HCT116 (cell line): Measurements from ENCODE around the gene MYO1B. TPM values are rescaled to one million over a fixed set of nuclear protein-coding genes. Genes with fewer than 3 reads are reported as not detected.

ENCODE experiments used
- ATAC-seq: fragments of 200-7000 bp; cut with Tn5 transposase; 2 replicates; pipeline ENCODE4 v1.9.1; 2020; ENCODE audit warnings: mild to moderate bottlenecking, moderate library complexity
- BruUV-seq: library from RNA; stranded (reverse); fragments of 400-500 nt; replicated peaks from 2 replicates; lab custom pipeline; 2021; lab: Mats Ljungman, UMichigan
- CTCF ChIA-PET: fragments of 300-600 bp; sonication (Branson Sonifier 250); formaldehyde crosslinking; loops from one replicate; lab custom pipeline; 2021; ENCODE audit warnings: antibody characterized with exemption; lab: Charles Lee
- POLR2A ChIA-PET: fragments of 300-600, 350-600 bp; sonication (Branson Sonifier 250); formaldehyde crosslinking; loops from one replicate; lab custom pipeline; 2021; ENCODE audit warnings: antibody characterized with exemption; lab: Charles Lee
- RAD21 ChIA-PET, 2 experiments: fragments of 300-600 bp; sonication (Branson Sonifier 250); formaldehyde crosslinking; loops; one replicate each; lab custom pipeline; 2023; ENCODE audit warnings: low total read pairs in 2 of 2; ENCODE audit not compliant: uncharacterized antibody in 2 of 2, unreplicated experiment in 2 of 2, low non-redundant PET in 1 of 2; lab: Charles Lee
- DNase-seq: peaks from one replicate; pipeline ENCODE4 v3.0.0-alpha.2; 2010; ENCODE audit warnings: low read depth, low spot score
- H2AFZ ChIP-seq: fragments of 200-600 bp; shearing (Covaris generic), sonication (generic); 2 replicates; pipeline ENCODE4 v1.6.1; 2017; ENCODE audit warnings: low read depth, mixed run types, mixed read lengths, antibody characterized with exemption, low read length; ENCODE audit not compliant: poor library complexity, severe bottlenecking
- H3K27ac ChIP-seq: 2 replicates; pipeline ENCODE4 v1.5.1; 2012; ENCODE audit warnings: low read depth, low read length
- H3K27me3 ChIP-seq: fragments of 200-600 bp; sonication (generic); 2 replicates; pipeline ENCODE4 v1.6.1; 2016; ENCODE audit warnings: mixed run types, low read length, mixed read lengths; ENCODE audit not compliant: insufficient read depth
- H3K36me3 ChIP-seq, 2 experiments: fragments of 200-500 bp in 1 of 2; fragments of 200-600 bp in 1 of 2; sonication (Bioruptor generic) in 1 of 2; sonication (generic) in 1 of 2; 2 replicates each; pipeline versions ENCODE4 v1.5.1 to v1.6.1; 2014 to 2016; ENCODE audit warnings: low read length in 2 of 2, inconsistent platforms in 1 of 2, mixed read lengths in 1 of 2, mixed run types in 1 of 2; ENCODE audit not compliant: insufficient read depth in 2 of 2, control insufficient read depth in 1 of 2
- H3K4me1 ChIP-seq, 2 experiments: fragments of 200-600 bp in 1 of 2; sonication (generic) in 1 of 2; 2 replicates each; pipeline versions ENCODE4 v1.5.1 to v1.6.1; 2012 to 2017; ENCODE audit warnings: low read length in 2 of 2, inconsistent platforms in 1 of 2, mild to moderate bottlenecking in 1 of 2, mixed read lengths in 1 of 2, mixed run types in 1 of 2, moderate library complexity in 1 of 2; ENCODE audit not compliant: insufficient read depth in 2 of 2, control insufficient read depth in 1 of 2
- H3K4me2 ChIP-seq: fragments of 200-600 bp; sonication (generic); 2 replicates; pipeline ENCODE4 v1.6.1; 2017; ENCODE audit warnings: mixed run types, low read length, mixed read lengths
- H3K4me3 ChIP-seq, 2 experiments: fragments of 200-600 bp in 1 of 2; sonication (generic) in 1 of 2; replicated peaks in 1 of 2; 2 replicates each; pipeline ENCODE4 v1.5.1; 2011 to 2016; ENCODE audit warnings: low read length in 2 of 2, control low read depth in 1 of 2, low read depth in 1 of 2, mild to moderate bottlenecking in 1 of 2, mixed read lengths in 1 of 2, mixed run types in 1 of 2
- H3K79me2 ChIP-seq: fragments of 200-600 bp; sonication (generic); 2 replicates; pipeline ENCODE4 v1.6.1; 2017; ENCODE audit warnings: mild to moderate bottlenecking, mixed run types, low read length, moderate library complexity, mixed read lengths; ENCODE audit not compliant: insufficient read depth
- H3K9ac ChIP-seq: fragments of 200-600 bp; sonication (generic); 2 replicates; pipeline ENCODE4 v1.6.1; 2016; ENCODE audit warnings: low read length, mixed read lengths
- H3K9me2 ChIP-seq: fragments of 200-600 bp; sonication (generic), shearing (Covaris generic); 2 replicates; pipeline ENCODE4 v1.6.1; 2017; ENCODE audit warnings: mixed run types, mild to moderate bottlenecking, moderate library complexity; ENCODE audit not compliant: insufficient read depth
- H3K9me3 ChIP-seq, 2 experiments: fragments of 200-500 bp in 1 of 2; fragments of 200-600 bp in 1 of 2; sonication (Bioruptor generic) in 1 of 2; sonication (generic) in 1 of 2; 2 replicates each; pipeline ENCODE4 v1.6.1; 2014 to 2017; ENCODE audit warnings: low read length in 2 of 2, mixed read lengths in 2 of 2, inconsistent platforms in 1 of 2, low read depth in 1 of 2, mild to moderate bottlenecking in 1 of 2, mixed run types in 1 of 2, moderate library complexity in 1 of 2; ENCODE audit not compliant: control insufficient read depth in 1 of 2, insufficient read depth in 1 of 2
- H4K20me1 ChIP-seq: fragments of 200-600 bp; sonication (generic), shearing (Covaris generic); 2 replicates; pipeline ENCODE4 v1.6.1; 2017; ENCODE audit warnings: mixed run types, mild to moderate bottlenecking, moderate library complexity; ENCODE audit not compliant: insufficient read depth
- EGR1 ChIP-seq: IDR thresholded peaks from 2 replicates; pipeline ENCODE4 v1.6.1; 2012; ENCODE audit warnings: low read depth
- JUND ChIP-seq: IDR thresholded peaks from 2 replicates; pipeline ENCODE4 v1.6.1; 2012
- MAX ChIP-seq: IDR thresholded peaks from 2 replicates; pipeline ENCODE4 v1.6.1; 2012
- RAD21 ChIP-seq: IDR thresholded peaks from 2 replicates; pipeline ENCODE4 v1.6.1; 2012; ENCODE audit warnings: low read depth, mild to moderate bottlenecking
- SRF ChIP-seq: IDR thresholded peaks from 2 replicates; pipeline ENCODE4 v1.6.1; 2012; ENCODE audit warnings: low read depth
- TCF7L2 ChIP-seq: IDR thresholded peaks from 2 replicates; pipeline ENCODE4 v1.7.0; 2011; ENCODE audit warnings: borderline replicate concordance, inconsistent platforms; ENCODE audit not compliant: insufficient read depth, insufficient read length; ENCODE audit errors: extremely low read depth
- ZBTB33 ChIP-seq: IDR thresholded peaks from 2 replicates; pipeline ENCODE4 v1.6.1; 2011; ENCODE audit warnings: mild to moderate bottlenecking, low read length, moderate library complexity; ENCODE audit not compliant: insufficient replicate concordance; ENCODE audit errors: extremely low read depth
- ZFX ChIP-seq: fragments of 450-650 bp; IDR thresholded peaks from 2 replicates; pipeline ENCODE4 v1.6.1; 2017
- ZNF274 ChIP-seq: fragments of 200-500 bp; sonication (Bioruptor generic); IDR thresholded peaks from 2 replicates; pipeline ENCODE4 v1.6.1; 2014; ENCODE audit warnings: mild to moderate bottlenecking, low read depth, low read length, inconsistent platforms
- intact Hi-C: fragments of 100-400 bp; cut with micrococcal nuclease; formaldehyde crosslinking; loops from 2 replicates; pipeline ENCODE4 v1.10.0; 2022
- total RNA-seq: library from RNA; stranded (reverse); gene quantifications from one replicate; pipeline ENCODE4 v1.2.1, GENCODE V29; 2021; ENCODE audit not compliant: unreplicated experiment
- TF ChIP-seq, protein P1 (sequence below): IDR thresholded peaks from 2 replicates; pipeline ENCODE4 v1.6.1; 2012; ENCODE audit warnings: low read depth

The MYO1B gene
- total RNA-seq, 1 experiment from 2014 or later = 51.7 TPM

GRCh38 chr2:191289049-191289448 lies 43.8 kb downstream of the MYO1B start (continued):
- TF ChIP-seq TCF7L2 (no peak), MAX (no peak)

DNA sequence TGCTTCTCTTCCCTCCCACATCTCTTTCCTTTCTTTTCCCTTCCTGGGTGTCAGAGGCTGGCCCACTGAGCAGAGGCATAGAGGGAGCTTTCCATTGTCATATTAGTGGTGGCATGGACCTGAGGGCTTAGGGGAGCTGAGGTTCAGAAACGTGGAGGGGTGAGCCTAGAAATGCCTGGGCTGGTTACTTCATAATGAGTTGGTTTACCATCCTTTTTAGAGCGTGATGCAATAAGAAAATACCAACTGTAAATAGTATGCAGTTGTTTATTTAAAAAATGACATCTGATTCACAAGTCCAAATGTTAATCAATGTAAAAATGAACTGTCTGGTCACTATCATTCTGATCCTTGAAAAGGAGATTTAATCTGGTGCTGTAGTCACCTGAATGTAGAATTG lies 46.3 kb downstream of the MYO1B start:
- H3K4me2 ChIP-seq = no peak overlapping the region
- no TSS peak for BruUV-seq
- H3K27ac ChIP-seq = no peak overlapping the region
- no peaks in the 10 kb centered on the region for H3K9me2 ChIP-seq
- no peaks in the 10 kb centered on the region for H3K27me3 ChIP-seq
- H3K36me3 ChIP-seq = no peaks in the 10 kb centered on the region
- no peak overlapping the region for H2AFZ ChIP-seq
- ChIA-PET RAD21 (no interaction called here), POLR2A (no interaction called here)
- TF ChIP-seq EGR1 (no peak), ZBTB33 (no peak), TCF7L2 (no peak)
- TF ChIP-seq, all 23 proteins: peak for 0
- Histone ChIP-seq H4K20me1 (no peaks in the 10 kb centered on the region), H3K79me2 (peaks cover 36% of the 10 kb centered on the region), H3K4me3 (no peak overlapping the region), H3K9ac (no peak overlapping the region), H3K9me3 (no peaks in the 10 kb centered on the region), H3K4me1 (no peaks in the 10 kb centered on the region)
- DNase-seq (no peak), ATAC-seq (no peak)
- CTCF ChIA-PET = no interaction called here
- intact Hi-C loops = no loop called here

GRCh38 chr2:191292869-191293268 lies 47.7 kb downstream of the MYO1B start:
- H3K36me3 ChIP-seq = no peaks in the 10 kb centered on the region; a peak in 1 of 4 replicates
- intact Hi-C loops = no loop called here
- no peaks in the 10 kb centered on the region for H3K27me3 ChIP-seq
- H3K4me1 ChIP-seq = no peaks in the 10 kb centered on the region
- RAD21 ChIA-PET = no interaction called here
- H3K4me3 ChIP-seq = no peak overlapping the region
- DNase-seq (no peak), ATAC-seq (no peak)
- no peak overlapping the region for H2AFZ ChIP-seq
- no peaks in the 10 kb centered on the region for H3K9me2 ChIP-seq
- H3K9me3 ChIP-seq = no peaks in the 10 kb centered on the region
- no TSS peak for BruUV-seq
- POLR2A ChIA-PET = no interaction called here
- H4K20me1 ChIP-seq = no peaks in the 10 kb centered on the region
- no peak overlapping the region for H3K9ac ChIP-seq
- peaks cover 31% of the 10 kb centered on the region for H3K79me2 ChIP-seq
- H3K27ac ChIP-seq = no peak overlapping the region
- CTCF ChIA-PET = no interaction called here
- H3K4me2 ChIP-seq = no peak overlapping the region
- TF ChIP-seq ZBTB33 (no peak), ZFX (no peak), SRF (no peak), ZNF274 (no peak), RAD21 (no peak), TCF7L2 (no peak), JUND (no peak)
- TF ChIP-seq, protein P1, sequence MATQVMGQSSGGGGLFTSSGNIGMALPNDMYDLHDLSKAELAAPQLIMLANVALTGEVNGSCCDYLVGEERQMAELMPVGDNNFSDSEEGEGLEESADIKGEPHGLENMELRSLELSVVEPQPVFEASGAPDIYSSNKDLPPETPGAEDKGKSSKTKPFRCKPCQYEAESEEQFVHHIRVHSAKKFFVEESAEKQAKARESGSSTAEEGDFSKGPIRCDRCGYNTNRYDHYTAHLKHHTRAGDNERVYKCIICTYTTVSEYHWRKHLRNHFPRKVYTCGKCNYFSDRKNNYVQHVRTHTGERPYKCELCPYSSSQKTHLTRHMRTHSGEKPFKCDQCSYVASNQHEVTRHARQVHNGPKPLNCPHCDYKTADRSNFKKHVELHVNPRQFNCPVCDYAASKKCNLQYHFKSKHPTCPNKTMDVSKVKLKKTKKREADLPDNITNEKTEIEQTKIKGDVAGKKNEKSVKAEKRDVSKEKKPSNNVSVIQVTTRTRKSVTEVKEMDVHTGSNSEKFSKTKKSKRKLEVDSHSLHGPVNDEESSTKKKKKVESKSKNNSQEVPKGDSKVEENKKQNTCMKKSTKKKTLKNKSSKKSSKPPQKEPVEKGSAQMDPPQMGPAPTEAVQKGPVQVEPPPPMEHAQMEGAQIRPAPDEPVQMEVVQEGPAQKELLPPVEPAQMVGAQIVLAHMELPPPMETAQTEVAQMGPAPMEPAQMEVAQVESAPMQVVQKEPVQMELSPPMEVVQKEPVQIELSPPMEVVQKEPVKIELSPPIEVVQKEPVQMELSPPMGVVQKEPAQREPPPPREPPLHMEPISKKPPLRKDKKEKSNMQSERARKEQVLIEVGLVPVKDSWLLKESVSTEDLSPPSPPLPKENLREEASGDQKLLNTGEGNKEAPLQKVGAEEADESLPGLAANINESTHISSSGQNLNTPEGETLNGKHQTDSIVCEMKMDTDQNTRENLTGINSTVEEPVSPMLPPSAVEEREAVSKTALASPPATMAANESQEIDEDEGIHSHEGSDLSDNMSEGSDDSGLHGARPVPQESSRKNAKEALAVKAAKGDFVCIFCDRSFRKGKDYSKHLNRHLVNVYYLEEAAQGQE = no peak
